ENCODE data around the gene WDR18. TPM values are rescaled to one million over a fixed set of nuclear protein-coding genes. Genes with fewer than 3 reads are reported as not detected.

WDR18 gene
- total and polyA plus RNA-seq, 2 of the 4 experiments (the other 2 are of a cell fraction), result 37.1 to 56.9 TPM

DNA sequence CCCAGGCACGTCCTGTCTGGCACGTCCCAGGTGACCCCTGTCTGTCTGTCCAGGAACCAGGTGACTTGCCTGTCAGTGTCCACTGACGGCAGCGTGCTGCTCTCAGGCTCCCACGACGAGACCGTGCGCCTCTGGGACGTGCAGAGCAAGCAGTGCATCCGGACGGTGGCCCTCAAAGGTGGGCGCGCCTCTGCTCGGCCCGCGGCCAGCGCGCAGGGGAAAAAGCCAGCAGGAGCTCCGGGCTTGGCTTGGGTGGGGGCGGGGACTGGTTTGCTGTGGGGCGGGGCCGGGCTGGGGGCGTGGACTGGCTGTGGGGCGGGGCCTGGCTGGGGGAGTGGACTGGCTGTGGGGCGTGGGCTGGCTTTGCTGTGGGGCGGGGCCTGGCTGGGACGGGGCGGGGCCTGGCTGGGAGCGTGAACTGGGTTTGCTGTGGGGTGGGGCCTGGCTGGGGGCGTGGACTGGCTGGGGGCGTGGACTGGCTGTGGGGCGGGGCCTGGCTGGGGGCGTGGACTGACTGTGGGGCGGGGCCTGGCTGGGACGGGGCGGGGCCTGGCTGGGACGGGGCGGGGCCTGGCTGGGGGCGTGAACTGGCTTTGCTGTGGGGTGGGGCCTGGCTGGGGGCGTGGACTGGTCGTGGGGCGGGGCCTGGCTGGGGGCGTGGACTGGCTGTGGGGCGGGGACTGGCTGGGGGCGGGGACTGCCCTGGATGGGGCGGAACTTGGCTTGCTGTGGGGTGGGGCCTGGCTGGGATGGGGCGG lies 7.2 kb downstream of the WDR18 start:
- no peak overlapping the region for H2AFZ ChIP-seq (replicated peaks; ENCODE audit: low read length, poor library complexity)
- H3K56ac ChIP-seq (ENCODE audit: extremely low read depth, insufficient read depth, low read length), result no peak overlapping the region
- H3K9me1 ChIP-seq (ENCODE audit: insufficient read depth, low read length), result no peaks in the 10 kb centered on the region
- no peak overlapping the region; the same call in 1 of the 2 replicates for H2AK5ac ChIP-seq (ENCODE audit: low read depth, low read length)
- H2BK120ac ChIP-seq (ENCODE audit: low read depth, low read length), result no peak overlapping the region
- no peak overlapping the region for H3K14ac ChIP-seq (replicated peaks; ENCODE audit: low read depth, low read length)
- H3K4me1 ChIP-seq (ENCODE audit: control insufficient read depth, insufficient read depth, low read length), result peaks cover 4% of the 10 kb centered on the region
- H3K18ac ChIP-seq (ENCODE audit: low read depth, low read length), result no peak overlapping the region
- no TSS peak for BruUV-seq (replicated peaks)
- no peak overlapping the region for H3K4me2 ChIP-seq (ENCODE audit: low read depth, low read length)
- ChIA-PET CTCF (no interaction called here), POLR2A (ENCODE audit: unreplicated experiment) (no interaction called here)
- H2BK20ac ChIP-seq (ENCODE audit: low read depth, low read length), result no peak overlapping the region
- ATAC-seq (ENCODE audit: low read depth) (peak; percentile 46), DNase-seq (peak; percentile 46)
- in situ Hi-C loops (cut with MboI; ENCODE audit: low sequenced_read_pairs), result no loop called here
- H3K36me3 ChIP-seq (ENCODE audit: control insufficient read depth, insufficient read depth, low read length), result peaks cover 52% of the 10 kb centered on the region
- WGBS, 2 experiments (ENCODE audit: extremely low coverage in 2 of 2, insufficient read length in 1 of 2), result 94% methylated on average over 14 of the region's 47 CpGs; no CpG with 5 or more reads in 1 of the 2 experiments
- peaks cover 0 to 11% of the 10 kb centered on the region in 2 experiments; a peak in 3 of 4 replicates for H3K79me1 ChIP-seq (ENCODE audit: low read depth in 1 of 2, low read length in 2 of 2)
- TF ChIP-seq MAFK (IDR thresholded peaks at IDR 0.05; ENCODE audit: low read depth, low read length) (no peak), MXI1 (IDR thresholded peaks at IDR 0.05; ENCODE audit: borderline replicate concordance, low read depth, low read length) (no peak), BHLHE40 (IDR thresholded peaks at IDR 0.05; ENCODE audit: low read depth, low read length) (no peak), CEBPB (IDR thresholded peaks at IDR 0.05; ENCODE audit: low read depth, low read length) (no peak), MAZ (IDR thresholded peaks at IDR 0.05; ENCODE audit: borderline replicate concordance, low read depth, low read length) (no peak), RCOR1 (IDR thresholded peaks at IDR 0.05; ENCODE audit: insufficient replicate concordance, low read length) (no peak)
- TF ChIP-seq, protein P1, sequence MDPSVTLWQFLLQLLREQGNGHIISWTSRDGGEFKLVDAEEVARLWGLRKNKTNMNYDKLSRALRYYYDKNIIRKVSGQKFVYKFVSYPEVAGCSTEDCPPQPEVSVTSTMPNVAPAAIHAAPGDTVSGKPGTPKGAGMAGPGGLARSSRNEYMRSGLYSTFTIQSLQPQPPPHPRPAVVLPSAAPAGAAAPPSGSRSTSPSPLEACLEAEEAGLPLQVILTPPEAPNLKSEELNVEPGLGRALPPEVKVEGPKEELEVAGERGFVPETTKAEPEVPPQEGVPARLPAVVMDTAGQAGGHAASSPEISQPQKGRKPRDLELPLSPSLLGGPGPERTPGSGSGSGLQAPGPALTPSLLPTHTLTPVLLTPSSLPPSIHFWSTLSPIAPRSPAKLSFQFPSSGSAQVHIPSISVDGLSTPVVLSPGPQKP (IDR thresholded peaks at IDR 0.05; ENCODE audit: borderline replicate concordance, low read depth, low read length), result no peak
- TF ChIP-seq, protein P2, sequence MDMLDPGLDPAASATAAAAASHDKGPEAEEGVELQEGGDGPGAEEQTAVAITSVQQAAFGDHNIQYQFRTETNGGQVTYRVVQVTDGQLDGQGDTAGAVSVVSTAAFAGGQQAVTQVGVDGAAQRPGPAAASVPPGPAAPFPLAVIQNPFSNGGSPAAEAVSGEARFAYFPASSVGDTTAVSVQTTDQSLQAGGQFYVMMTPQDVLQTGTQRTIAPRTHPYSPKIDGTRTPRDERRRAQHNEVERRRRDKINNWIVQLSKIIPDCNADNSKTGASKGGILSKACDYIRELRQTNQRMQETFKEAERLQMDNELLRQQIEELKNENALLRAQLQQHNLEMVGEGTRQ (IDR thresholded peaks at IDR 0.05; ENCODE audit: low read depth, low read length), result no peak
- H4K91ac ChIP-seq (ENCODE audit: insufficient read depth, low read depth, low read length), result no peak overlapping the region
- H3K9ac ChIP-seq (ENCODE audit: low read depth, low read length), result no peak overlapping the region
- no peak overlapping the region for H3K23ac ChIP-seq (ENCODE audit: low read depth, low read length)
- H3K4me3 ChIP-seq (ENCODE audit: insufficient read depth, low read depth, low read length), result no peak overlapping the region
- H4K8ac ChIP-seq (ENCODE audit: low read depth in 2 of 2, low read length in 2 of 2), result no peak overlapping the region
- no peak overlapping the region for H2BK15ac ChIP-seq (ENCODE audit: low read depth, low read length)
- peaks cover 8% of the 10 kb centered on the region for H3K27me3 ChIP-seq (ENCODE audit: control insufficient read depth, insufficient read depth, low read length)
- no peak overlapping the region for H3K4ac ChIP-seq (ENCODE audit: low read depth, low read length)
- H3K9me3 ChIP-seq (ENCODE audit: control insufficient read depth, insufficient read depth, low read length), result no peaks in the 10 kb centered on the region
- intact Hi-C loops (cut with micrococcal nuclease), result no loop called here
- H2AK9ac ChIP-seq (replicated peaks; ENCODE audit: low read depth, low read length, poor library complexity), result no peak overlapping the region
- no peak overlapping the region for H2BK5ac ChIP-seq (ENCODE audit: low read depth, low read length, poor library complexity, severe bottlenecking)
- no peak overlapping the region for H3K27ac ChIP-seq (ENCODE audit: insufficient read depth, low read length)
- dilution Hi-C loops (cut with HindIII; ENCODE audit: low sequenced_read_pairs, unreplicated experiment), result no loop called here
- H4K20me1 ChIP-seq (ENCODE audit: insufficient read depth, low read length), result no peaks in the 10 kb centered on the region; the same call in 1 of the 2 replicates
- H4K5ac ChIP-seq (ENCODE audit: low read depth, low read length), result no peak overlapping the region
